Keratinocyte (primary cell): ENCODE results near the gene HSPB9.

Experiments
- CTCF ChIP-seq, 3 experiments: IDR thresholded peaks in 1 of 3; conservative IDR thresholded peaks in 1 of 3; optimal IDR thresholded peaks in 1 of 3; 2 replicates in 2 of 3; 3 replicates in 1 of 3; pipeline versions ENCODE3 to v1.5.1; 2011; ENCODE audit warnings: low read length in 3 of 3, mild to moderate bottlenecking in 3 of 3, moderate library complexity in 2 of 3, control low read depth in 1 of 3, inconsistent platforms in 1 of 3; ENCODE audit not compliant: insufficient read depth in 2 of 3; ENCODE audit errors: extremely low read depth in 1 of 3
- EZH2 ChIP-seq: IDR thresholded peaks from one replicate; pipeline ENCODE4 v1.6.1; 2012; ENCODE audit warnings: inconsistent platforms, mild to moderate bottlenecking, low read length, moderate library complexity

DNA sequence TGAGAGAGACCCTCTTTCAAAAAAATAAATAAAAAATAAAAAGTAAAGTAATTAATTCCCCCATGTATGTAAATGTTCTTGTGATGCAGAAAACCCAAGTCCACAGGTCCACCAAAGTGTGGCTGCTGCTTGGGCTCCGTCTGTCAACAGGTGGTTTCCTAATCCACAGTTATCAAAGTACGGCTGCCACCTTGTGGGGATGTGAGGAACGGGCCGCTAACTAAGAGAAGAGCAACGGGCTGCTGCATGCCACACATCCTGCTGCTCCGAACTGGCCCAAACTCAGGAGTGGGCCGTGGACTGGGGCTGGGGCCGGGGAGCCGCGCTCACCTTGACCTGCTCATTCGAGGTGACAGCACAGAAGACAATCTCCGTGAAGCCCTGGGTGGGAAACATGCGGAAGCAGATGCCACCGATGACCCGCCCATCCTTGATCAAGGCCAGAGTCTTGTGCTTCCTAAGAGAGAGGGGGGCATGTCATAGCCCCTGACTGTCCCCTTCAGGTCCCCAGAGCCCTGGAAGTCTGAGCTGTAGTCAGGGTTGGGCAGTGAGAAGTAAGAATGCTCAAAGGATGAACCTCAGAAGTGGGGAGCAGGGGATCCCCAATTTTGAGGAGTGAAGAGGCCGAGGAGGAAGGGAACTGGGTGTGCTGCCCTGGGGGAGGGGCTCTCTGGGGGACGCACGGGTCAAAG is 5.8 kb upstream of the HSPB9 start:
- TF ChIP-seq CTCF (optimal IDR thresholded peaks at IDR 0.05 in 1 of 3, IDR thresholded peaks at IDR 0.05 in 1 of 3, conservative IDR thresholded peaks at IDR 0.05 in 1 of 3; ENCODE audit: extremely low read depth in 1 of 3, insufficient read depth in 2 of 3, low read length in 3 of 3) (peak; percentile 81 to 96 (median 84)), EZH2 (no peak)
